GM12878 (cell line): Measurements from ENCODE around the gene OLR1. TPM values are rescaled to one million over a fixed set of nuclear protein-coding genes. Genes with fewer than 3 reads are reported as not detected.

Experiments used
- ATAC-seq: fragments of 200-7000 bp; cut with Tn5 transposase; 3 replicates; pipeline ENCODE4 v1.9.1; 2020; ENCODE audit warnings: mild to moderate bottlenecking, moderate library complexity
- BruUV-seq: library from RNA; stranded (reverse); fragments of 400-500 nt; replicated peaks from 2 replicates; lab custom pipeline; 2021; lab: Mats Ljungman, UMichigan
- CTCF ChIA-PET: fragments of 300-600 bp; sonication (Branson Sonifier 250); formaldehyde crosslinking; extraction: SDS; loops from one replicate; lab custom pipeline; 2021; ENCODE audit warnings: inconsistent platforms; lab: Yijun Ruan, JAX
- POLR2A ChIA-PET: fragments of 350-600 bp; formaldehyde crosslinking; extraction: SDS; loops from one replicate; lab custom pipeline; 2021; ENCODE audit warnings: inconsistent platforms; lab: Charles Lee
- RAD21 ChIA-PET: fragments of 300-600 bp; sonication (Branson Sonifier 250); formaldehyde crosslinking; loops from one replicate; lab custom pipeline; 2023; ENCODE audit warnings: antibody characterized with exemption; ENCODE audit not compliant: unreplicated experiment; lab: Charles Lee
- SMC1A ChIA-PET: fragments of 300-600 bp; sonication (Branson Sonifier 250); formaldehyde crosslinking; loops from one replicate; lab custom pipeline; 2023; ENCODE audit not compliant: unreplicated experiment, uncharacterized antibody; lab: Charles Lee
- DNase-seq: peaks from one replicate; pipeline ENCODE4 v3.0.0-alpha.2; 2011; ENCODE audit warnings: low read depth, low spot score
- FAIRE-seq: peaks from 3 replicates; lab custom pipeline; 2011; peaks lifted over from hg19 to GRCh38; lab: Jason Lieb, UNC
- H2AFZ ChIP-seq: 2 replicates; pipeline ENCODE4 v1.6.0; 2011; ENCODE audit warnings: low read depth, low read length, control low read depth; ENCODE audit not compliant: control insufficient read depth
- H3K27ac ChIP-seq: 2 replicates; pipeline ENCODE4 v1.5.1; 2011; ENCODE audit warnings: control low read depth; ENCODE audit not compliant: control insufficient read depth, insufficient read depth
- H3K27me3 ChIP-seq, 2 experiments: replicated peaks in 1 of 2; 2 replicates each; pipeline versions ENCODE4 v1.6.0 to v1.6.1; 2011; ENCODE audit warnings: low read length in 1 of 2; ENCODE audit not compliant: control insufficient read depth in 2 of 2, insufficient read depth in 2 of 2
- H3K36me3 ChIP-seq, 2 experiments: 2 replicates each; pipeline ENCODE4 v1.5.1; 2011; ENCODE audit warnings: low read length in 1 of 2; ENCODE audit not compliant: control insufficient read depth in 2 of 2, insufficient read depth in 2 of 2
- H3K4me1 ChIP-seq: 2 replicates; pipeline ENCODE4 v1.6.1; 2011; ENCODE audit warnings: mild to moderate bottlenecking, low read length, moderate library complexity, mixed read lengths; ENCODE audit not compliant: control insufficient read depth, insufficient read depth
- H3K4me2 ChIP-seq: 2 replicates; pipeline ENCODE4 v1.6.0; 2011; ENCODE audit warnings: control low read depth; ENCODE audit not compliant: control insufficient read depth, insufficient read depth
- H3K4me3 ChIP-seq: fragments of 200-600 bp; sonication (generic); 2 replicates; pipeline ENCODE4 v1.5.1; 2016
- H3K79me2 ChIP-seq: 2 replicates; pipeline ENCODE4 v1.6.0; 2011; ENCODE audit warnings: low read length; ENCODE audit not compliant: control insufficient read depth, insufficient read depth
- H3K9ac ChIP-seq: 2 replicates; pipeline ENCODE4 v1.8.0; 2011; ENCODE audit warnings: low read length, control low read depth, mixed read lengths; ENCODE audit not compliant: control insufficient read depth, insufficient read depth
- H3K9me3 ChIP-seq: replicated peaks from 3 replicates; pipeline ENCODE4 v1.5.1; 2011; ENCODE audit warnings: mild to moderate bottlenecking, low read length; ENCODE audit not compliant: control insufficient read depth, insufficient read depth
- H4K20me1 ChIP-seq: 2 replicates; pipeline ENCODE4 v1.6.0; 2011; ENCODE audit not compliant: control insufficient read depth, insufficient read depth
- CHD1 ChIP-seq: IDR thresholded peaks from 2 replicates; pipeline ENCODE4 v1.6.1; 2012; ENCODE audit warnings: low read depth, low read length, improper control_type of control experiment
- ETV6 ChIP-seq, 2 experiments: fragments of 450-650 bp in 1 of 2; IDR thresholded peaks in 1 of 2; conservative IDR thresholded peaks in 1 of 2; 2 replicates each; pipeline ENCODE4 v1.6.1; 2014; ENCODE audit warnings: antibody characterized with exemption in 1 of 2, borderline replicate concordance in 1 of 2, low read depth in 1 of 2, mild to moderate bottlenecking in 1 of 2, moderate library complexity in 1 of 2
- IRF4 ChIP-seq: IDR thresholded peaks from 2 replicates; pipeline ENCODE4 v1.6.1; 2011; ENCODE audit warnings: low read depth, low read length
- JUND ChIP-seq: IDR thresholded peaks from 2 replicates; pipeline ENCODE4 v1.6.1; 2012; ENCODE audit warnings: low read depth, mild to moderate bottlenecking, low read length, improper control_type of control experiment, moderate library complexity
- MYC ChIP-seq: IDR thresholded peaks from 2 replicates; pipeline ENCODE4 v1.6.1; 2011; ENCODE audit warnings: mild to moderate bottlenecking, low read length, moderate library complexity, inconsistent platforms; ENCODE audit not compliant: insufficient read depth, insufficient replicate concordance, insufficient read length, severe bottlenecking
- NRF1 ChIP-seq: conservative IDR thresholded peaks from 2 replicates; pipeline ENCODE4 v1.6.1; 2011; ENCODE audit warnings: mild to moderate bottlenecking, low read depth, low read length, improper control_type of control experiment
- RAD51 ChIP-seq: fragments of 450-650 bp; IDR thresholded peaks from 2 replicates; pipeline ENCODE4 v1.6.1; 2016; ENCODE audit warnings: moderate library complexity, mild to moderate bottlenecking, inconsistent platforms
- RUNX3 ChIP-seq: IDR thresholded peaks from 2 replicates; pipeline ENCODE4 v1.6.1; 2012; ENCODE audit warnings: low read length, inconsistent platforms
- SUPT20H ChIP-seq: IDR thresholded peaks from 2 replicates; pipeline ENCODE4 v1.6.1; 2011; ENCODE audit warnings: low read depth, mild to moderate bottlenecking, low read length, moderate library complexity, borderline replicate concordance; ENCODE audit not compliant: control insufficient read depth
- TARDBP ChIP-seq: IDR thresholded peaks from 2 replicates; pipeline ENCODE4 v1.6.1; 2016; ENCODE audit warnings: borderline replicate concordance
- WGBS: methylation state at CpG from one replicate; pipeline ENCODE4 v1.1.6; 2016; ENCODE audit warnings: low lambda C conversion rate; ENCODE audit not compliant: insufficient replicate concordance, insufficient coverage; ENCODE audit errors: missing lambda C conversion rate; 5-methylcytosine and 5-hydroxymethylcytosine counted together
- in situ Hi-C: fragments of 300-500 bp; cut with MboI; formaldehyde crosslinking; loops from 9 replicates; pipeline ENCODE4 v1.14.3; 2018; ENCODE audit warnings: mixed read lengths
- intact Hi-C: fragments of 100-400 bp; cut with micrococcal nuclease; formaldehyde crosslinking; loops from one replicate; pipeline ENCODE4 v1.14.2; 2022; ENCODE audit not compliant: unreplicated experiment
- polyA plus RNA-seq, 11 experiments: library from polyadenylated mRNA; depleted of rRNA in 4 of 11; unstranded in 6 of 11; stranded (reverse) in 5 of 11; fragments of >200 nt; fragmentation: Nextera tagmentation in 4 of 11; fragmentation: Illumina TruSeq in 1 of 11; extraction: Ambion mirVana in 4 of 11; extraction: Trizol in 1 of 11; gene quantifications; 1 replicate in 1 of 11; 2 replicates in 10 of 11; pipeline versions ENCODE4 v1.2.1 to v1.2.3, GENCODE V29; 2011 to 2016; ENCODE audit warnings: inconsistent platforms in 2 of 11, missing spikeins in 2 of 11, low read depth in 1 of 11
- total RNA-seq, 4 experiments: library from RNA; depleted of rRNA in 3 of 4; stranded (reverse); fragments of >200 nt in 3 of 4; fragmentation: Illumina TruSeq in 1 of 4; extraction: Trizol in 1 of 4; gene quantifications; 2 replicates each; pipeline versions ENCODE4 v1.2.1 to v1.2.3, GENCODE V29; 2013 to 2021
- TF ChIP-seq, protein P1 (sequence below): fragments of 450-650 bp; IDR thresholded peaks from 2 replicates; pipeline ENCODE4 v1.6.1; 2017; ENCODE audit warnings: mild to moderate bottlenecking
- TF ChIP-seq, protein P2 (sequence below): IDR thresholded peaks from 2 replicates; pipeline ENCODE4 v1.6.1; 2012; ENCODE audit warnings: low read length, inconsistent platforms

OLR1 gene
- total and polyA plus RNA-seq, 10 of the 15 experiments (the other 5 are each of a cell fraction or from before 2014, with no cell fraction given) = 0.08 TPM; not detected in 9

DNA sequence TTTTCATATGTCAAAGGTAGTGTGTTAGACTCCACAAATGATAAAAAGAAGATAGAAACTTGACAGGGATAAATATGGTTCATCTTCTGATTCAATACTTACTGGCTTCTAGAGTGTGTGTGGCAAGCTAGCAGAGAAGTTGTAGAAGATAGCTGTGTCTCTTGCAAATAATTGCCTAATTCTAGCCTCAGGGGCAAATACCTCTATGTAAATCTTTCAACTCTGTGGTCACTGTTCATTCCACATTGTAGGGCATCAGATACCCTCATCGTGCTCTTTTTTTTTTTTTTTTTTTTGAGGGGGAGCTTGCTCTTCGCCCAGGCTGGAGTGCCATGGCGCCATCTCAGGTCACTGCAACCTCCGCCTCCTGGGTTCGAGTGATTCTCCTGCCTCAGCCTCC lies 1.7 kb downstream of the OLR1 start:
- no peak for ATAC-seq
- Histone ChIP-seq H4K20me1 (no peaks in the 10 kb centered on the region), H3K27ac (no peak overlapping the region), H3K9ac (no peak overlapping the region), H3K79me2 (no peaks in the 10 kb centered on the region), H3K4me1 (no peaks in the 10 kb centered on the region), H3K27me3 (peaks cover 0 to 7% of the 10 kb centered on the region in 2 experiments; a peak in 1 of 4 replicates), H2AFZ (no peak overlapping the region), H3K36me3 (no peaks in the 10 kb centered on the region)
- DNase-seq = no peak
- no TSS peak for BruUV-seq
- intact Hi-C loops = no loop called here
- ChIA-PET SMC1A (no interaction called here), POLR2A (no interaction called here), CTCF (interaction anchor here (1.0 to 1.7 kb wide), 3 partner anchors 11 to 370 kb away, joined by 4 to 6 read pairs (median 5); no protein-coding TSS in a partner anchor)
- FAIRE-seq = no peak
- in situ Hi-C loops = no loop called here
- TF ChIP-seq NRF1 = no peak
- TF ChIP-seq ETV6 (conservative IDR thresholded peaks at IDR 0.05 in 1 of 2, IDR thresholded peaks at IDR 0.05 in 1 of 2; ENCODE audit: borderline replicate concordance in 1 of 2, low read depth in 1 of 2) = no peak
- TF ChIP-seq MYC = no peak
- no peak for TF ChIP-seq IRF4
- TF ChIP-seq JUND = no peak
- TF ChIP-seq CHD1 = no peak
- TF ChIP-seq, all 136 proteins: peak for 0
- H3K4me2 ChIP-seq = no peak overlapping the region
- RAD21 ChIA-PET = no interaction called here
- H3K4me3 ChIP-seq = no peak overlapping the region
- no peaks in the 10 kb centered on the region for H3K9me3 ChIP-seq
- WGBS = 0% methylated on average over 4 of the region's 5 CpGs

DNA sequence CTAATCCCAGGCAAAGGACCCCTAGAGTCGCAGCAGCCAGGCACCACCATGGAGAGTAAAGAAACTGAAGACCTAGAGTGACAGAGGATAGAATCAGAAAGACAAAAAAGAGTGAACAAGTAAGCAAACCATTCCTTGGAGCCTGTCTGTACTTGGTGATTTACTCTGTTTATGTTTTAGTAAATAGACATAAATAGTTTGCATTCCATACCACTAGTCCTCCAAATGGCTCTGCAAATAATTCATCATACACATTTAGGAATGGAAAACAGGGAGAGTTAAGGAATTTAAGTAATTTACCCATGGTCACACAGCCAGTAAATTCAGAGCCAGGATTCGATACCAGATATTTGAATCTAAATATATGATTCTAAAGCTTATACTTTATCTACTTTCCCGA lies 2.8 kb downstream of the OLR1 start:
- intact Hi-C loops = no loop called here
- POLR2A ChIA-PET = interaction anchor here (0.6 kb wide), 1 partner anchor 19 kb away, joined by 4 read pairs; no protein-coding TSS in a partner anchor
- no peaks in the 10 kb centered on the region for H4K20me1 ChIP-seq
- H3K36me3 ChIP-seq = no peaks in the 10 kb centered on the region
- DNase-seq = no peak
- no peak overlapping the region for H3K9ac ChIP-seq
- in situ Hi-C loops = no loop called here
- no peak overlapping the region for H3K4me3 ChIP-seq
- H3K27me3 ChIP-seq = 0 out of 4 replicates have a peak, but pooled peaks cover 0 to 5% of the 10 kb centered on the region in 2 experiments
- H3K4me1 ChIP-seq = no peaks in the 10 kb centered on the region
- FAIRE-seq = no peak
- no peak overlapping the region for H3K4me2 ChIP-seq
- H3K79me2 ChIP-seq = no peaks in the 10 kb centered on the region
- H3K27ac ChIP-seq = no peak overlapping the region
- 22% methylated on average over 3 of the region's 3 CpGs for WGBS
- RAD21 ChIA-PET = no interaction called here
- no TSS peak for BruUV-seq
- no peak overlapping the region for H2AFZ ChIP-seq
- SMC1A ChIA-PET = no interaction called here
- H3K9me3 ChIP-seq = no peaks in the 10 kb centered on the region
- ATAC-seq = no peak
- CTCF ChIA-PET = interaction anchor here (0.8 to 1.7 kb wide), 3 partner anchors 16 to 369 kb away, joined by 3 to 6 read pairs (median 5); no protein-coding TSS in a partner anchor
- TF ChIP-seq SUPT20H (no peak), TARDBP (no peak), RUNX3 (no peak), RAD51 (no peak)
- TF ChIP-seq, protein P1, sequence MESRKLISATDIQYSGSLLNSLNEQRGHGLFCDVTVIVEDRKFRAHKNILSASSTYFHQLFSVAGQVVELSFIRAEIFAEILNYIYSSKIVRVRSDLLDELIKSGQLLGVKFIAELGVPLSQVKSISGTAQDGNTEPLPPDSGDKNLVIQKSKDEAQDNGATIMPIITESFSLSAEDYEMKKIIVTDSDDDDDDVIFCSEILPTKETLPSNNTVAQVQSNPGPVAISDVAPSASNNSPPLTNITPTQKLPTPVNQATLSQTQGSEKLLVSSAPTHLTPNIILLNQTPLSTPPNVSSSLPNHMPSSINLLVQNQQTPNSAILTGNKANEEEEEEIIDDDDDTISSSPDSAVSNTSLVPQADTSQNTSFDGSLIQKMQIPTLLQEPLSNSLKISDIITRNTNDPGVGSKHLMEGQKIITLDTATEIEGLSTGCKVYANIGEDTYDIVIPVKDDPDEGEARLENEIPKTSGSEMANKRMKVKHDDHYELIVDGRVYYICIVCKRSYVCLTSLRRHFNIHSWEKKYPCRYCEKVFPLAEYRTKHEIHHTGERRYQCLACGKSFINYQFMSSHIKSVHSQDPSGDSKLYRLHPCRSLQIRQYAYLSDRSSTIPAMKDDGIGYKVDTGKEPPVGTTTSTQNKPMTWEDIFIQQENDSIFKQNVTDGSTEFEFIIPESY = no peak
- TF ChIP-seq, protein P2, sequence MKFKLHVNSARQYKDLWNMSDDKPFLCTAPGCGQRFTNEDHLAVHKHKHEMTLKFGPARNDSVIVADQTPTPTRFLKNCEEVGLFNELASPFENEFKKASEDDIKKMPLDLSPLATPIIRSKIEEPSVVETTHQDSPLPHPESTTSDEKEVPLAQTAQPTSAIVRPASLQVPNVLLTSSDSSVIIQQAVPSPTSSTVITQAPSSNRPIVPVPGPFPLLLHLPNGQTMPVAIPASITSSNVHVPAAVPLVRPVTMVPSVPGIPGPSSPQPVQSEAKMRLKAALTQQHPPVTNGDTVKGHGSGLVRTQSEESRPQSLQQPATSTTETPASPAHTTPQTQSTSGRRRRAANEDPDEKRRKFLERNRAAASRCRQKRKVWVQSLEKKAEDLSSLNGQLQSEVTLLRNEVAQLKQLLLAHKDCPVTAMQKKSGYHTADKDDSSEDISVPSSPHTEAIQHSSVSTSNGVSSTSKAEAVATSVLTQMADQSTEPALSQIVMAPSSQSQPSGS = no peak
